ENCODE measurements around the gene ZNF469.

Gene ZNF469

GRCh38 chr16:88346680-88347505 lies 35.9 kb upstream of the ZNF469 start:
- DNase-seq (ENCODE audit: low read depth, low spot score), result no peak

- DNase-seq (ENCODE audit: low read depth, low spot score), result no peak
Observed at GRCh38 chr16:88347656-88348376, 34.9 kb upstream of the ZNF469 start.

GRCh38 chr16:88348377-88349152 lies 34.2 kb upstream of the ZNF469 start:
- no peak for DNase-seq (ENCODE audit: low read depth, low spot score)

DNA sequence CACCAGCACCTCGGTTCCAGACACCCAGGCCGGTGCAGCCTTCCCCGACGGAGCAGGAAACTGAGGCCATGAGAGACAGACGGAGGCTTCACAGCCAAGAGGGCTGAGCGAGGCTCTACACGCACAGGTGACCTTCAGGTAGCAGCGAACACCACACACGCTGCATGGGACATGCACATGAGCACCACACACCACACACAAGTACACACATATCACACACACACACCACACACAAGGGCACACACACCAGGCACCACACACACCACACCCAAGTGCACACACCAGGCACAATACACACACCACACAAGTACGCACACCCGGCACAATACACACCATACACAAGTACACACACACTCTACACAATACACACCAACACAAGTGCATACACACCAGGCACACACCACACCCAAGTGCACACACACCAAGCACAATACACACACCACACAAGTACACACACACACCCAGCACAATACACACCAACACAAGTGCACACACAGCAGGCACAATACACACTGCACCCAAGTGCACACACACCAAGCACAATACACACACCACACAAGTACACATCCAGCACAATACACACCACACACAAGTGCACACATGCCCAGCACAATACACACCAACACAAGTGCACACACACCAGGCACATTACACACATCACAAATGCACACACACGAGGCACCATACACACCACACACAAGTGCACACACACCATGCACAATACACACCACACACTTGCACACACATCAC lies 33.4 kb upstream of the ZNF469 start:
- DNase-seq (ENCODE audit: low read depth, low spot score), result no peak

GRCh38 chr16:88349903-88350900 lies 32.6 kb upstream of the ZNF469 start:
- DNase-seq (ENCODE audit: low read depth, low spot score), result no peak

- DNase-seq (ENCODE audit: low read depth, low spot score), result no peak
Observed at GRCh38 chr16:88350922-88351321, 31.8 kb upstream of the ZNF469 start.

DNA sequence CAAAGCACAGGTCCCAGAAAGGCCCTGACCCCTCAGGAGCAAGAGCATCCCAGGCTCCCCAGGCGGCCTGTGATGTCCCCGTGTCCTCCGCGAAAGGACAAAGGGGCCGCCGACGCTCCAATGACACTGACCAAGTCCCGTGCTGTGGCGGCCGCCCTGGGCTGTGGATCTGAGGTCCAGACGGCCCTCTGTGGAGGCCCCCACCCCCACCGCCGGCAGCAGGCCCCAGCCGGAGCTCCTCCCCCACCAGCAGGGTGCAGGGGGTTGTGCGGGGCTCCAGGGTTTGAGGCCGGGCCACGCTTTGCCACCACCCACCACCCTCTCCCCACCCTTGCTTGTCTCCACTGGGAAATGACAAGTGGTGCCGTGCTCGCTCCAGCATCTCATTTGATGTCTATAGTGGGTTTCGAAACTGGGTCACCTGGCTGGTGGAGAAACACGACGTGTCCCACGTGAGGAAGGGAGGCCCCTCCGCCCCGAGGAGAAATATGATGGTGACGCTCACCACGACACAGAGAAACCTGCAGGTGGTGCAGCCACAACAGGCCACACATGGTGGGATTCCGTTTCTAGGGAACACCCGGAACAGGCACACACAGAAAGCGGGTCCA lies 31.2 kb upstream of the ZNF469 start:
- no peak for DNase-seq (ENCODE audit: low read depth, low spot score)

DNA sequence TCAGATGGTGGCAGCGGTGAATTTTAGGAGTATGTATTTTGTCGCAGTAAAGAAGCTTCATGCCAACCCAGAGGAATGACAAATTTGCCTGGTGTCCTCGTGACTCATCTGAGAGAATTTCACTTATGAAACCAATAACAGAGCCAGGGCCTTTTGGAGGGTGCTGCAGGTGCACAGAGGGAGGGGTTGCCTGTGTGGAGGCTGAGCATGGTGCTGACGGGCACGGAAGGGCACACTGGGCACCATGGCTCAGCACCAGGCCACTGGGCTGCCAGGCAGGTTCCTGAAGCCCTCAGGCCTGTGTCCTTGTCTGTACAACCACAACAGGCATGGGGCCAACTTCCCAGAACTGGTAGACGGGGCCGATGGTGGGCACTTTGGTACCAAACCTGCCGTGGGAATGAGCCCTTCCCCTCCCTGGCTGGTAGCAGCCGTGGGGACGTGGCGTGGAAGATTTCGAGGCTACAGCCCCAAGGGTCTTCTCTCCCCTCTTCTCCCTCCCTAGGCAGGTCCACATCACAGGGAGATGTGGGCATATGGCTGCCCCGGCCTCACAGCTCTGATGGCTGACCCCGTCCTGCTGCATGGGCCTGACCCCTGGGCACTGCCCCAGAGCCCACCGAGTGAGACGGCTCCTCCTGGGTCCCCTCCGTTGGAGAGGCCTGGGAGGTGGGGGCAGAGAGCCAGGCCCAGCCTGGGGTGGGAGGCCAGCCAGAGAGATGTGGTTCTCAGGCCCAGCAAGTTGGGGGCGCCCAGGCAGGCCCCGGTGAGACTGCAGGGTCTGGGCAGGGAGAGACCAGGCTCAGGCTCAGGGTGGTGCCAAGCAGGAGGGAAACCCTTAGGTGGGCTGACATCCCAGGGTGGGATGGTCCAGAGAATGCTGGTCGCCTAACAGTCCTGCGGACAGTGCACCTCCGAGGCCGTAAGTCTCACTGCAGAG lies 30.2 kb upstream of the ZNF469 start:
- DNase-seq (ENCODE audit: low read depth, low spot score), result no peak

- no peak for DNase-seq (ENCODE audit: low read depth, low spot score)
Observed at GRCh38 chr16:88353232-88353631, 29.5 kb upstream of the ZNF469 start.

DNA sequence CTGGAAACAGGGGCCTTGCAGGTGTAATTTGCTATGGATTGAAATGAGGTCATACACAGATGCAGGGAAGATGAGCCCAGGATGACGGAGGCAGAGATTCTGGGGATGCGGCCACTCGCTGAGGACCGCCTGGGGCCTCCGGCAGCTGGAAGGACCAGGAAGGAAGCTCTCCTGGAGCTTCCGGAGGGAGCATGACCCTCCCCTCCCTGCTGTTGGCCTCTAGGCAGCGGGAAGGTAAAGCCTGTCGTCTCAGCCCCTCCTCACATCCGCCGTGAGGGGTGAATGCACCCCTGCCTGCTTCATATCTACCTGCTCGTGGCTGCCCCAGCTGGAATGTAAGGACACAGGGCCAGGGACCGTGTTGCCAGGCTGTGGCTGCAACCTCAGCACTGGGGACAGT lies 29.1 kb upstream of the ZNF469 start:
- DNase-seq (ENCODE audit: low read depth, low spot score), result no peak

GRCh38 chr16:88354229-88355092 lies 28.3 kb upstream of the ZNF469 start:
- DNase-seq (ENCODE audit: low read depth, low spot score), result no peak

- DNase-seq (ENCODE audit: low read depth, low spot score), result no peak
Observed at GRCh38 chr16:88355093-88355388, 27.7 kb upstream of the ZNF469 start.

GRCh38 chr16:88355389-88356123 lies 27.2 kb upstream of the ZNF469 start:
- no peak for DNase-seq (ENCODE audit: low read depth, low spot score)

DNA sequence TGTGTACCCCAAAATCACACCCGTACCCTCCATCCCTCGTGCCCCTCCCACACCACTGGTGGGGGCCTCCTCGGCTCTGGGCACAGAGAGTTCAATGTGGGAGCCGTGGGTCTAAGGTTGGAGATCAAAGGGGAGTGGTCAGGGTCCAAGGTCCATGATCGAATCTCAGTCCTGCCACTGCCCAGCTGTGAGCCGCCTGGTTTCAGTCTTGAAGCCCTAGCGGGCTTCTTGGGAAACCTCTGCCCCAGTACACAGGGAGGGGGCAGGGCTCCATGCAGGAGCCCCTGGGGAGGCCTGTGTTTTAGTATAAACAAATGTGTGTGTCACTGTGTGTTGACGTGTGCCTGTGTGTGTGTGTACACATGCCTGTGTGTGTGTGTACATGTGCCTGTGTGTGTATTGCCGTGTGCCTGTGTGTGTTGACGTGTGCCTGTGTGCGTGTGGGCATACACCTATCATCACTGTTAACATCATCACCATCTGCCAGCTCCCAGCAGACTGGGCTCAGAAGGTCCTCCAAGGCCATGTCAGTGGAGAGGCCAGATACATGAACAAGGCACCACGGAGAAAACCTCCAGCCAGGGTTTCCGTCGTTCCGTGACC lies 26.5 kb upstream of the ZNF469 start:
- no peak for DNase-seq (ENCODE audit: low read depth, low spot score)

DNA sequence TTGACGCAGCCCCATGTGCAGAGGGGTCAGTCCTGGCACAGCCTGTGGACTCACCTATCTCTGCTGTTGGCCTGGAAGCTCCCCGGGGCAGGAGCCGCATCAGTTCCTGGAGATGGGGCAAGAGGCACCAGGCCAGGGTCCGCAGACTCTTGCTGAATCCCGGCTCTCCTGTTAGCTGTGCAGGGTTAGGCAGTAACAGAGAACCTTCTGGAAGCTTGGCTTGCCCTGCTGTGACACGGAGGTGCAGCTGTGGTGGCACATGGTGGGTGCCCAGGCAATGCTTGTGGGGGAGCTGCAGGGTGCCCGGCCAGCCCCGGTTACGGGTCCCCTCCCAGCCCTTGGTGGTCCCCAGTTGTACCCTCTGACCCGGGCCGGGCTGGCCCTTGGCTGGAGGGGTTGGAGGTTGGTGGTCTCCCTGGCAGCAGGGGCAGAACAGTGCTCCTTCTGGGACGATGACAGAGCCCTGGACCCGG lies 26.0 kb upstream of the ZNF469 start:
- no peak for DNase-seq (ENCODE audit: low read depth, low spot score)

DNA sequence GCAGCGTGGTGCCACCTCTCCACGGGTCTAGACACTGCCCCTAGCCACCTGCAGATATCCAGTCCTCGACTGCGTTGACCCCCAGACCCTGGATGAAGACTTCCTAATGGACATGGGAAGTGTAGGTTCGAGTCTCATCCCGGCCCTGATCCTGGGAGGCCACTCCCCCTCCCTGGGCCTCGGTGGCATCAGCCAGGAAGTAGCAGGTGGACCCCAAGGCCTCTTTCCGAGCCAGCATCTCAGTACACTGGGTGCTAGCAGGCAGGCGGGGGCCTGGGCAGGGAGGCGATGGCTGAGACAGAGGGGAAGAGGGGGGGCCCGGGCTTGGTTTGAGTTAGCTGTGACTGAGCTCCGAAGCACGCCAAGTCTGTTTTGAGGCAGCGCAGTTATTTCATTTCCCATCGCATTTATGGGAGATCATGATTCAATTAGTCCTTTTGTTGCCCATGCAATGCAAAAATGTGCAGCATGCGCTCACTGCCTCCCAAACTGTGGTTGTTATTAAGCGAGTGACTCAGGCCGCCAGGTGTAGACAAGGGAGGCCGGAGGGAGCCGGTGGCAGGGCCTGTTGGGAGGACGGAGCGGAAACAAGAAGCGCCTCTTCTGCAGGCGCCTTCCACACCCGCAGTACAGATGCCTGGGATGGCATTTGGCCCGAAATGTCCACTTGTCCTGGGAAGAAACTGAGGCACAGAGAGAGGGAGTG lies 25.3 kb upstream of the ZNF469 start:
- no peak for DNase-seq (ENCODE audit: low read depth, low spot score)
